HepG2 (cell line): Measurements from ENCODE around the gene ARL4D. TPM values are rescaled to one million over a fixed set of nuclear protein-coding genes. Genes with fewer than 3 reads are reported as not detected.

Experiments
- FOXK2 ChIP-seq: fragments of 450-650 bp; IDR thresholded peaks from 2 replicates; pipeline ENCODE4 v1.6.1; 2016
- GATAD1 ChIP-seq: IDR thresholded peaks from 2 replicates; pipeline ENCODE4 v1.6.1; 2016; ENCODE audit warnings: missing genetic modification reagents, missing compliant biosample characterization
- HES4 ChIP-seq: sonication (generic); formaldehyde crosslinking; IDR thresholded peaks from 2 replicates; pipeline ENCODE4 v1.9.0; 2021; ENCODE audit warnings: mild to moderate bottlenecking, missing genetic modification reagents, borderline replicate concordance
- MTF2 ChIP-seq: sonication (generic); formaldehyde crosslinking; IDR thresholded peaks from 2 replicates; pipeline ENCODE4 v1.5.0; 2020; ENCODE audit warnings: missing genetic modification reagents, borderline replicate concordance
- NCOR1 ChIP-seq: fragments of 200-600 bp; sonication (generic); IDR thresholded peaks from 2 replicates; pipeline ENCODE4 v1.7.0; 2017; ENCODE audit warnings: antibody characterized with exemption, low read length, borderline replicate concordance
- PAF1 ChIP-seq: IDR thresholded peaks from 2 replicates; pipeline ENCODE4 v1.6.1; 2016; ENCODE audit warnings: missing genetic modification reagents, missing compliant biosample characterization
- ZNF264 ChIP-seq: sonication (generic); formaldehyde crosslinking; IDR thresholded peaks from 2 replicates; pipeline ENCODE4 v1.4.0; 2020; ENCODE audit warnings: missing genetic modification reagents
- ZNF282 ChIP-seq: fragments of 450-650 bp; IDR thresholded peaks from 2 replicates; pipeline ENCODE4 v1.6.1; 2018; ENCODE audit not compliant: partially characterized antibody
- ZNF350 ChIP-seq: sonication (generic); formaldehyde crosslinking; IDR thresholded peaks from 2 replicates; pipeline ENCODE4 v1.4.0; 2020; ENCODE audit warnings: mild to moderate bottlenecking, low read depth, missing genetic modification reagents, borderline replicate concordance
- ZNF598 ChIP-seq: sonication (generic); formaldehyde crosslinking; IDR thresholded peaks from 2 replicates; pipeline ENCODE4 v1.5.1; 2020; ENCODE audit warnings: mild to moderate bottlenecking, missing genetic modification reagents, borderline replicate concordance
- ZNF605 ChIP-seq: sonication (generic); formaldehyde crosslinking; IDR thresholded peaks from 2 replicates; pipeline ENCODE4 v1.8.0; 2022; ENCODE audit warnings: mild to moderate bottlenecking, missing genetic modification reagents
- polyA plus RNA-seq, 8 experiments: library from polyadenylated mRNA; depleted of rRNA in 3 of 8; stranded (reverse) in 7 of 8; unstranded in 1 of 8; fragments of >200 nt; fragmentation: Illumina TruSeq in 4 of 8; extraction: Trizol in 4 of 8; gene quantifications; 2 replicates each; pipeline versions ENCODE4 v1.2.1 to v1.2.3, GENCODE V29; 2011 to 2016; ENCODE audit warnings: low read depth in 4 of 8, missing spikeins in 1 of 8, mixed read lengths in 1 of 8; ENCODE audit not compliant: insufficient read depth in 1 of 8
- total RNA-seq, 5 experiments: library from RNA; depleted of rRNA; stranded (reverse); fragments of >200 nt; fragmentation: Illumina TruSeq; extraction: Trizol; gene quantifications; 2 replicates each; pipeline ENCODE4 v1.2.3, GENCODE V29; 2016; ENCODE audit warnings: low read depth in 1 of 5
- TF ChIP-seq, protein P1 (sequence below): sonication (generic); formaldehyde crosslinking; IDR thresholded peaks from 2 replicates; pipeline ENCODE4 v1.4.0; 2020; ENCODE audit warnings: mild to moderate bottlenecking, missing genetic modification reagents, borderline replicate concordance
- TF ChIP-seq, protein P2 (sequence below): sonication (generic); formaldehyde crosslinking; IDR thresholded peaks from 2 replicates; pipeline ENCODE4 v1.5.1; 2020; ENCODE audit warnings: mild to moderate bottlenecking, missing genetic modification reagents, moderate library complexity
- TF ChIP-seq, protein P3 (sequence below): sonication (generic); formaldehyde crosslinking; IDR thresholded peaks from 2 replicates; pipeline ENCODE4; 2020; ENCODE audit warnings: missing genetic modification reagents, mild to moderate bottlenecking, borderline replicate concordance
- TF ChIP-seq, protein P4 (sequence below): sonication (generic); formaldehyde crosslinking; IDR thresholded peaks from 2 replicates; pipeline ENCODE4 v1.4.0; 2020; ENCODE audit warnings: missing genetic modification reagents, mild to moderate bottlenecking, borderline replicate concordance

The ARL4D gene
- total and polyA plus RNA-seq, 2 of the 13 experiments (the other 11 are each of a cell fraction or from before 2014, with no cell fraction given) = 9.0 to 25.9 TPM

DNA sequence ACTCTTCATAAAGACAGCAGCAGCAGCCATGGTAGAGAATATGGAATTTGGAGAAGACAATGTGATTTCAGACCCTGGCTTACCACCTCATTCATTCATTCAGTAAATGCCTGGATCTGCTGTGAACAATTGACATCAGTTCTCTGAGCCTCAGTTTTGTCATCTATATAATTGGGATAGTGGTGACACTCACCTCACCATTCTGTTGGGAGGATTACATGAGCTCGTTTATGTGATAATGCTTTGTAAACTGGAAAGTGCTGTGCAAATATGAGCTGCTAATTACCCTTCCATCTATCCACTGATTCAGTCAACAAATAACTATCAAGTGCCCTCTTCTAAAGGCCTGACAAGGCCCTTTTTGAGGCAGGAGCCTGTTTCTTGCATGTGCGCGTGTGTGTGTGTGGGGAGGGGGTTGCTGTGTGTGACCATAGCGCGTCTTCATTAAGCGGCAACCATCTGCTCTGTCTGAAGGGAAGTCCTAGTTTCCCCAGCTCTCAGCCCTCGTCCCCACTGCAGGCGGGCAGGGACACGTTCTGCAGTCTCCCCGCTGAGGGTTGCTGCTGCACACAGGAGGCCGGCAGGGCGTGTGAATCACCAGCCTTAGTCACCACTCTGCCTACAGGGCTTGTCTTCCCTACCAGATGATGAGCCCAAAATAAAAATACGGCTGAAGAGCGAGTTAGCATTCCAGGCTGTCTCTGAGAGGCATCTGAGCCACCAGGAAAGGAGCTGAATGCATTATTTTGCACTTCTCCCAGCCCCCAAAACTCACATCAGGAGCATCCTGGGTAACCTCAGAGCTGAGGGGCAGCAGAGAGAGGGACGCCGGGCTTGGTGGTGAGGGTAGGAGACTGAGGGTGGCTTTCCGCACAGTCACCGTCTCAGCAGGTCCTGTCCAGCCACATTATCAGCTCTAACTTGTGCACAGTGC lies 19.9 kb downstream of the ARL4D start (continued):
- TF ChIP-seq, protein P1, sequence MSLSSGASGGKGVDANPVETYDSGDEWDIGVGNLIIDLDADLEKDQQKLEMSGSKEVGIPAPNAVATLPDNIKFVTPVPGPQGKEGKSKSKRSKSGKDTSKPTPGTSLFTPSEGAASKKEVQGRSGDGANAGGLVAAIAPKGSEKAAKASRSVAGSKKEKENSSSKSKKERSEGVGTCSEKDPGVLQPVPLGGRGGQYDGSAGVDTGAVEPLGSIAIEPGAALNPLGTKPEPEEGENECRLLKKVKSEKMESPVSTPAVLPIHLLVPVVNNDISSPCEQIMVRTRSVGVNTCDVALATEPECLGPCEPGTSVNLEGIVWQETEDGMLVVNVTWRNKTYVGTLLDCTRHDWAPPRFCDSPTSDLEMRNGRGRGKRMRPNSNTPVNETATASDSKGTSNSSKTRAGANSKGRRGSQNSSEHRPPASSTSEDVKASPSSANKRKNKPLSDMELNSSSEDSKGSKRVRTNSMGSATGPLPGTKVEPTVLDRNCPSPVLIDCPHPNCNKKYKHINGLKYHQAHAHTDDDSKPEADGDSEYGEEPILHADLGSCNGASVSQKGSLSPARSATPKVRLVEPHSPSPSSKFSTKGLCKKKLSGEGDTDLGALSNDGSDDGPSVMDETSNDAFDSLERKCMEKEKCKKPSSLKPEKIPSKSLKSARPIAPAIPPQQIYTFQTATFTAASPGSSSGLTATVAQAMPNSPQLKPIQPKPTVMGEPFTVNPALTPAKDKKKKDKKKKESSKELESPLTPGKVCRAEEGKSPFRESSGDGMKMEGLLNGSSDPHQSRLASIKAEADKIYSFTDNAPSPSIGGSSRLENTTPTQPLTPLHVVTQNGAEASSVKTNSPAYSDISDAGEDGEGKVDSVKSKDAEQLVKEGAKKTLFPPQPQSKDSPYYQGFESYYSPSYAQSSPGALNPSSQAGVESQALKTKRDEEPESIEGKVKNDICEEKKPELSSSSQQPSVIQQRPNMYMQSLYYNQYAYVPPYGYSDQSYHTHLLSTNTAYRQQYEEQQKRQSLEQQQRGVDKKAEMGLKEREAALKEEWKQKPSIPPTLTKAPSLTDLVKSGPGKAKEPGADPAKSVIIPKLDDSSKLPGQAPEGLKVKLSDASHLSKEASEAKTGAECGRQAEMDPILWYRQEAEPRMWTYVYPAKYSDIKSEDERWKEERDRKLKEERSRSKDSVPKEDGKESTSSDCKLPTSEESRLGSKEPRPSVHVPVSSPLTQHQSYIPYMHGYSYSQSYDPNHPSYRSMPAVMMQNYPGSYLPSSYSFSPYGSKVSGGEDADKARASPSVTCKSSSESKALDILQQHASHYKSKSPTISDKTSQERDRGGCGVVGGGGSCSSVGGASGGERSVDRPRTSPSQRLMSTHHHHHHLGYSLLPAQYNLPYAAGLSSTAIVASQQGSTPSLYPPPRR (CRISPR knock-in tag) = peak; percentile 37; the same call in 1 of the 2 replicates
- TF ChIP-seq ZNF282 = no peak
- no peak for TF ChIP-seq FOXK2
- TF ChIP-seq, protein P2, sequence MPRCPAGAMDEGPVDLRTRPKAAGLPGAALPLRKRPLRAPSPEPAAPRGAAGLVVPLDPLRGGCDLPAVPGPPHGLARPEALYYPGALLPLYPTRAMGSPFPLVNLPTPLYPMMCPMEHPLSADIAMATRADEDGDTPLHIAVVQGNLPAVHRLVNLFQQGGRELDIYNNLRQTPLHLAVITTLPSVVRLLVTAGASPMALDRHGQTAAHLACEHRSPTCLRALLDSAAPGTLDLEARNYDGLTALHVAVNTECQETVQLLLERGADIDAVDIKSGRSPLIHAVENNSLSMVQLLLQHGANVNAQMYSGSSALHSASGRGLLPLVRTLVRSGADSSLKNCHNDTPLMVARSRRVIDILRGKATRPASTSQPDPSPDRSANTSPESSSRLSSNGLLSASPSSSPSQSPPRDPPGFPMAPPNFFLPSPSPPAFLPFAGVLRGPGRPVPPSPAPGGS (CRISPR knock-in tag) = peak; percentile 65
- no peak for TF ChIP-seq ZNF264 (CRISPR knock-in tag)
- no peak for TF ChIP-seq NCOR1
- TF ChIP-seq, protein P3, sequence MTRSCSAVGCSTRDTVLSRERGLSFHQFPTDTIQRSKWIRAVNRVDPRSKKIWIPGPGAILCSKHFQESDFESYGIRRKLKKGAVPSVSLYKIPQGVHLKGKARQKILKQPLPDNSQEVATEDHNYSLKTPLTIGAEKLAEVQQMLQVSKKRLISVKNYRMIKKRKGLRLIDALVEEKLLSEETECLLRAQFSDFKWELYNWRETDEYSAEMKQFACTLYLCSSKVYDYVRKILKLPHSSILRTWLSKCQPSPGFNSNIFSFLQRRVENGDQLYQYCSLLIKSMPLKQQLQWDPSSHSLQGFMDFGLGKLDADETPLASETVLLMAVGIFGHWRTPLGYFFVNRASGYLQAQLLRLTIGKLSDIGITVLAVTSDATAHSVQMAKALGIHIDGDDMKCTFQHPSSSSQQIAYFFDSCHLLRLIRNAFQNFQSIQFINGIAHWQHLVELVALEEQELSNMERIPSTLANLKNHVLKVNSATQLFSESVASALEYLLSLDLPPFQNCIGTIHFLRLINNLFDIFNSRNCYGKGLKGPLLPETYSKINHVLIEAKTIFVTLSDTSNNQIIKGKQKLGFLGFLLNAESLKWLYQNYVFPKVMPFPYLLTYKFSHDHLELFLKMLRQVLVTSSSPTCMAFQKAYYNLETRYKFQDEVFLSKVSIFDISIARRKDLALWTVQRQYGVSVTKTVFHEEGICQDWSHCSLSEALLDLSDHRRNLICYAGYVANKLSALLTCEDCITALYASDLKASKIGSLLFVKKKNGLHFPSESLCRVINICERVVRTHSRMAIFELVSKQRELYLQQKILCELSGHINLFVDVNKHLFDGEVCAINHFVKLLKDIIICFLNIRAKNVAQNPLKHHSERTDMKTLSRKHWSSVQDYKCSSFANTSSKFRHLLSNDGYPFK (CRISPR knock-in tag) = 0 out of 2 replicates have a peak, but pooled peaks have one; percentile 16
- 0 out of 2 replicates have a peak, but pooled peaks have one; percentile 69 for TF ChIP-seq ZNF598 (CRISPR knock-in tag)
- TF ChIP-seq MTF2 (CRISPR knock-in tag) = peak; percentile 10; the same call in 1 of the 2 replicates
- 0 out of 2 replicates have a peak, but pooled peaks have one; percentile 45 for TF ChIP-seq ZNF605 (CRISPR knock-in tag)
- TF ChIP-seq GATAD1 (CRISPR knock-in tag) = no peak
- no peak for TF ChIP-seq PAF1
- no peak for TF ChIP-seq HES4 (CRISPR knock-in tag)
- peak; percentile 34; the same call in 1 of the 2 replicates for TF ChIP-seq ZNF350 (CRISPR knock-in tag)
- TF ChIP-seq, protein P4, sequence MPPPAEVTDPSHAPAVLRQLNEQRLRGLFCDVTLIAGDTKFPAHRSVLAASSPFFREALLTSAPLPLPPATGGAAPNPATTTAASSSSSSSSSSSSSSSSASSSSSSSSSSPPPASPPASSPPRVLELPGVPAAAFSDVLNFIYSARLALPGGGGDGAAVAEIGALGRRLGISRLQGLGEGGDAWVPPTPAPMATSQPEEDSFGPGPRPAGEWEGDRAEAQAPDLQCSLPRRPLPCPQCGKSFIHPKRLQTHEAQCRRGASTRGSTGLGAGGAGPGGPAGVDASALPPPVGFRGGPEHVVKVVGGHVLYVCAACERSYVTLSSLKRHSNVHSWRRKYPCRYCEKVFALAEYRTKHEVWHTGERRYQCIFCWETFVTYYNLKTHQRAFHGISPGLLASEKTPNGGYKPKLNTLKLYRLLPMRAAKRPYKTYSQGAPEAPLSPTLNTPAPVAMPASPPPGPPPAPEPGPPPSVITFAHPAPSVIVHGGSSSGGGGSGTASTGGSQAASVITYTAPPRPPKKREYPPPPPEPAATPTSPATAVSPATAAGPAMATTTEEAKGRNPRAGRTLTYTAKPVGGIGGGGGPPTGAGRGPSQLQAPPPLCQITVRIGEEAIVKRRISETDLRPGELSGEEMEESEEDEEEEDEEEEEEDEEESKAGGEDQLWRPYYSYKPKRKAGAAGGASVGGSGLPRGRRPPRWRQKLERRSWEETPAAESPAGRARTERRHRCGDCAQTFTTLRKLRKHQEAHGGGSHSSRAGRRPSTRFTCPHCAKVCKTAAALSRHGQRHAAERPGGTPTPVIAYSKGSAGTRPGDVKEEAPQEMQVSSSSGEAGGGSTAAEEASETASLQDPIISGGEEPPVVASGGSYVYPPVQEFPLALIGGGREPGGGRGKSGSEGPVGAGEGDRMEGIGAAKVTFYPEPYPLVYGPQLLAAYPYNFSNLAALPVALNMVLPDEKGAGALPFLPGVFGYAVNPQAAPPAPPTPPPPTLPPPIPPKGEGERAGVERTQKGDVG (CRISPR knock-in tag) = no peak
